Mesodermal cell (in vitro differentiated cells): ENCODE results near the gene LRIG3.
"Not testable (repeated sequence)": the region's sequence is repeated elsewhere in the genome, so short reads cannot be mapped to it uniquely, and the experiment has no call there.

ENCODE experiments used
- H3K27ac ChIP-seq: 2 replicates; pipeline ENCODE4 v1.7.0; 2013; ENCODE audit warnings: mild to moderate bottlenecking, low read depth, low read length, moderate library complexity; ENCODE audit not compliant: severe bottlenecking
- H3K36me3 ChIP-seq: 2 replicates; pipeline ENCODE4 v1.7.1; 2013; ENCODE audit warnings: mild to moderate bottlenecking, low read length, moderate library complexity; ENCODE audit not compliant: control insufficient read depth, insufficient read depth
- H3K4me1 ChIP-seq: one replicate; pipeline ENCODE4 v1.7.1; 2013; ENCODE audit warnings: mild to moderate bottlenecking, low read length; ENCODE audit not compliant: insufficient read depth, control insufficient read depth, poor library complexity, severe bottlenecking
- H3K4me3 ChIP-seq: 2 replicates; pipeline ENCODE4 v1.7.0; 2013; ENCODE audit warnings: low read length, control low read depth, mild to moderate bottlenecking; ENCODE audit not compliant: insufficient read depth, poor library complexity, severe bottlenecking; ENCODE audit errors: extremely low read depth
- H3K9me3 ChIP-seq: 2 replicates; pipeline ENCODE4 v1.7.1; 2013; ENCODE audit warnings: mild to moderate bottlenecking, low read length, moderate library complexity; ENCODE audit not compliant: control insufficient read depth
- WGBS, 2 experiments: methylation state at CpG; one replicate each; pipeline ENCODE4 v1.1.5; 2013; ENCODE audit warnings: missing lambda C conversion rate in 2 of 2; ENCODE audit not compliant: insufficient coverage in 2 of 2; 5-methylcytosine and 5-hydroxymethylcytosine counted together

The LRIG3 gene

GRCh38 chr12:58857206-58857605 lies 63.1 kb downstream of the LRIG3 start:
- H3K9me3 ChIP-seq, H3K36me3 ChIP-seq: not testable (repeated sequence)
- 80% methylated on average over 1 of the region's 1 CpG; no CpG with 5 or more reads in 1 of the 2 experiments for WGBS, 2 experiments

GRCh38 chr12:58855630-58856029 lies 64.7 kb downstream of the LRIG3 start:
- not testable (repeated sequence) for H3K36me3 ChIP-seq, H3K4me1 ChIP-seq, H3K27ac ChIP-seq, H3K4me3 ChIP-seq, H3K9me3 ChIP-seq
- WGBS, 2 experiments, result 86 to 89% methylated on average over 1 to 3 of the region's 5 CpGs

More at GRCh38 chr12:58857206-58857605, 63.1 kb downstream of the LRIG3 start:
- not testable (repeated sequence) for H3K4me1 ChIP-seq, H3K4me3 ChIP-seq, H3K27ac ChIP-seq

GRCh38 chr12:58850826-58851225 lies 69.5 kb downstream of the LRIG3 start:
- WGBS, 2 experiments, result 67 to 75% methylated on average over 1 of the region's 3 CpGs
- Histone ChIP-seq H3K27ac (no peak overlapping the region), H3K9me3 (no peaks in the 10 kb centered on the region), H3K4me3 (no peak overlapping the region), H3K36me3 (no peaks in the 10 kb centered on the region), H3K4me1 (no peaks in the 10 kb centered on the region)

- Histone ChIP-seq H3K4me3 (no peak overlapping the region), H3K9me3 (no peaks in the 10 kb centered on the region), H3K27ac (no peak overlapping the region), H3K36me3 (no peaks in the 10 kb centered on the region), H3K4me1 (no peaks in the 10 kb centered on the region)
- 86 to 88% methylated on average over 4 of the region's 5 CpGs for WGBS, 2 experiments
These were observed 72.3 kb downstream of the LRIG3 start for GRCh38 chr12:58847901-58848600.

GRCh38 chr12:58844161-58844560 lies 76.1 kb downstream of the LRIG3 start:
- 88 to 100% methylated on average over 1 of the region's 4 CpGs for WGBS, 2 experiments

GRCh38 chr12:58841058-58841798 lies 79.1 kb downstream of the LRIG3 start:
- 88 to 95% methylated on average over 9 to 10 of the region's 15 CpGs for WGBS, 2 experiments

More at GRCh38 chr12:58844161-58844560, 76.1 kb downstream of the LRIG3 start:
- Histone ChIP-seq H3K4me3 (no peak overlapping the region), H3K9me3 (no peaks in the 10 kb centered on the region), H3K36me3 (no peaks in the 10 kb centered on the region), H3K4me1 (no peaks in the 10 kb centered on the region), H3K27ac (no peak overlapping the region)

GRCh38 chr12:58833853-58834252 lies 86.5 kb downstream of the LRIG3 start:
- 90% methylated on average over 2 of the region's 3 CpGs; no CpG with 5 or more reads in 1 of the 2 experiments for WGBS, 2 experiments
- Histone ChIP-seq H3K4me1 (no peaks in the 10 kb centered on the region), H3K9me3 (no peaks in the 10 kb centered on the region), H3K36me3 (no peaks in the 10 kb centered on the region), H3K27ac (no peak overlapping the region), H3K4me3 (no peak overlapping the region)

More at GRCh38 chr12:58841058-58841798, 79.1 kb downstream of the LRIG3 start:
- Histone ChIP-seq H3K36me3 (no peaks in the 10 kb centered on the region), H3K4me1 (no peaks in the 10 kb centered on the region), H3K4me3 (no peak overlapping the region), H3K9me3 (no peaks in the 10 kb centered on the region), H3K27ac (no peak overlapping the region)

GRCh38 chr12:58832920-58833319 lies 87.4 kb downstream of the LRIG3 start:
- no CpG with 5 or more reads among the region's 1 CpG for WGBS, 2 experiments
- Histone ChIP-seq H3K4me1 (no peaks in the 10 kb centered on the region), H3K27ac (no peak overlapping the region), H3K9me3 (no peaks in the 10 kb centered on the region), H3K36me3 (no peaks in the 10 kb centered on the region), H3K4me3 (no peak overlapping the region)
